GF-D8 (cell line): ENCODE data around the gene TTC12.

ENCODE experiments used
- DNase-seq: peaks from one replicate; lab custom pipeline; 2025; lab: John Stamatoyannopoulos, UW

The TTC12 gene, protein sequence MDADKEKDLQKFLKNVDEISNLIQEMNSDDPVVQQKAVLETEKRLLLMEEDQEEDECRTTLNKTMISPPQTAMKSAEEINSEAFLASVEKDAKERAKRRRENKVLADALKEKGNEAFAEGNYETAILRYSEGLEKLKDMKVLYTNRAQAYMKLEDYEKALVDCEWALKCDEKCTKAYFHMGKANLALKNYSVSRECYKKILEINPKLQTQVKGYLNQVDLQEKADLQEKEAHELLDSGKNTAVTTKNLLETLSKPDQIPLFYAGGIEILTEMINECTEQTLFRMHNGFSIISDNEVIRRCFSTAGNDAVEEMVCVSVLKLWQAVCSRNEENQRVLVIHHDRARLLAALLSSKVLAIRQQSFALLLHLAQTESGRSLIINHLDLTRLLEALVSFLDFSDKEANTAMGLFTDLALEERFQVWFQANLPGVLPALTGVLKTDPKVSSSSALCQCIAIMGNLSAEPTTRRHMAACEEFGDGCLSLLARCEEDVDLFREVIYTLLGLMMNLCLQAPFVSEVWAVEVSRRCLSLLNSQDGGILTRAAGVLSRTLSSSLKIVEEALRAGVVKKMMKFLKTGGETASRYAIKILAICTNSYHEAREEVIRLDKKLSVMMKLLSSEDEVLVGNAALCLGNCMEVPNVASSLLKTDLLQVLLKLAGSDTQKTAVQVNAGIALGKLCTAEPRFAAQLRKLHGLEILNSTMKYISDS

DNA sequence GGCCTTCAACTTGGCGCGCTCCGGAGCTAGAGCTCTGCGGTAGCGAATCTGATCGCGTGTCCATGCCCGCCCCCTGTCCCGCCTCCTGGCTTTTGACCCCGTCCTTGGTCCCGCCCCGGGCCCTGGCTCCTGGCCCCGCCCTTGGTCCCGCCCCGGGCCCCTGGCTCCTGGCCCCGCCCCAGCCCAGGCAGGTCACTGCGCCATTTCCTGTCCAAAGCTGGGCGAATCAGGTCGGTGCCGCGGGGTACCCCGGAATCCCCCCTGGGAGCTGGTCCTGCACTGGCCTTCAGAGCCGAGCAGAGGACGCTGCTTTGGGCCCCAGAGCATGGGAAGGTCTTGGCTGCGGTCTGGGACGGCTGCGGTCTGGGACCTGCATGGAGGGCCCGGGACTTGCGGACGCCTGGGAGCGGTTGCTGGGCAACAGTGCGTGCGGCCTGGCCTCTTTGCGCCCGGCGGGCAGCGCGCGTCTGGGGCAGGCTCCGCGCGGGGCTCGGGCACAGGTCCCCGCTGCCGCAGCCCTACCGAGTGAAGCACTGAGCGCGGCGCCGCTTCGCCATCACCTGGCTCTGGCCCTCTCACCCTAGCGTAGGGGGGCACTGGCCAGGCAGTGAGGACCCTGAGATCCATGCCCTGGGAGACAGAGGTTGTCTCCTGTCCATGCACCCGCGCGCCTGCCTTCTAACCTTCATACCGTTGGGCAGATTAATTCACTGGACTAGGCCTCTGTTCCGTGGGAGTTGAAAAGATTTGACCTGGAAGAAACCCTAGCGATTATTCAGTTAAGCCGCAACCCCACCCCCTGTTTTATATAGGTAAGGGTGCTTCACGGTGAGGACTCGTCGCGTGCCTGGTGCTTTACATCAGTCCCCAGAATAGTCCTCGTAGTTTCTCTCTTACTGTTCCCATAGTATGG, at the start of gene TTC12:
TSS of gene TTC12 (plus strand) at position 195 of the 913 bp plus-strand sequence. CDS start 1,675 bp downstream, outside the sequence.
- no peak for DNase-seq

DNA sequence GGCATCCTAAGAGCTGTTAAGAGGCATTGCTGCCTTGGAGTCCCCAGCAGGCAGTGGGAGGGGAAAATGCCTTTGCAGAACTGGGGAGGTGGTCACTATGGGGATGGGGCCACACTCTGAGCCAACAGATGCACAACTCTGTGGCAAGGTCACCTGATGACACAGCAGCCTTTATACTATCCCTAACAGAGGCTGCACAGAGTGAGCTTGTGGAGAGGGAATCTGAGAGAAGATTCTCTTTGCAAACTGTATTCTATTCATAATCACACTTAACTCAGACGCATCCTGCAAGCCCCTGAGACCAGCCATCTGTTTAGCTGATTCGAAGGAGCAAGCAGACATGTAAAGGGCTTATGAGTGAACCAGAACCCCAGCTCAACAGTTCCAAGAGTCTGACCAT, 49.0 kb upstream of the TTC12 start:
- no peak for DNase-seq

DNA sequence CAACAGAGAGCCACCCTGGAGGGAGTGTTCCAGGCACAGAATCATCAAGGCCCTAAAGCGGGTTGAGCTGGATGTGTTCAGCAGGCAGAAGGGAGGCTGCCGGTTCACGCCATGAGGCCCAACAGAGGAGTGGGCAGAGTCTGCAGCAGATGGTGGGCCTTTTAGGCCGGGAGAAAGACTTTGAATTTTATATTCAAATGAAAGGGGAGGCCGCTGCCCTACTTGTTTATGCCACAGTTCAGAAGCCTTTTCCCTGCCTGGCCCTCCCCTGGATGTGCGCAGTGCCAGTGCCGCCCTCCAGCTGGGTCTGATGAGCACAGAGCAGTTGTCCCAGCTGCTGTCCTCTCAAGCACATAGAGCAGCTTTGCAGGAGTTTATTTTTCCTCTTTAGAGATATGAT, 46.9 kb upstream of the TTC12 start:
- DNase-seq, result no peak

DNA sequence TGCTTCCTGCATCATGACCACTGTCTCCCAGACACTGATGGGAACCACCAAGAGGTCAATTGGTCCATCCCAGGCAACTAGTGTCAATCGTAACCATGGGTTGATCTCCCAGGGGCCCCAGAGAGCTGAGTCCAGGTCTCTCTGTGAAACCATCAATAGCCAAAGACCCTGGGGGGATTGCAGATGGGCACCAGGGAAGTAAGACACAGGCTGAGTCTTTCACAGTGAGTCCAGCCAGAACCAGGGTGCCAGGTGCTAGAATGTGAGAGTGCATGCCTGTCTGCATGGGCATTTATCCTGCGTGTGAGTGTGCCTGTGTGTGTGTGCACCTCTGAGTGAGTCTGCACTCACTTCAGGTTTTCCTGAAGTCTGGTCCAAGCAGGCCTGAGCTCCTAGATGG, 45.3 kb upstream of the TTC12 start:
- no peak for DNase-seq

DNA sequence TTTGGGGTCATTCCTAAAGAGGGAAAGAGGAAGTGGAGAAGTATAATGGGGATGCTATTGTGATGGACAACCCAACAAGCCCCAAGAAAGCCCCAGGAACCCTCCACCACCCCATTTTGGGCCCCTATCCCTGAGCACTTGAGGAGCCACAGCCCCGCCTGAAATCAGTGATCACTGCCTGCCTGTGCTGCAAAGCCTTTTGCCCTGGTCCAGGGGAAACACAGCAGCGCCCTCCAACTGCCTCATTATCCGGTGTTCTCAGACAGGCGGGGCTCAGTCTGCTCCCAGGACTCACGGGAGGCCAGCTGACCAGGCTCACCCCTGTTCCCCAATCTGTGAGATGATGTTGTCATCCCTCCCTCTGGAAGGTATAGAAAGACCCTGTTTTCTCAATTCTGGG, 44.7 kb upstream of the TTC12 start:
- no peak for DNase-seq

DNA sequence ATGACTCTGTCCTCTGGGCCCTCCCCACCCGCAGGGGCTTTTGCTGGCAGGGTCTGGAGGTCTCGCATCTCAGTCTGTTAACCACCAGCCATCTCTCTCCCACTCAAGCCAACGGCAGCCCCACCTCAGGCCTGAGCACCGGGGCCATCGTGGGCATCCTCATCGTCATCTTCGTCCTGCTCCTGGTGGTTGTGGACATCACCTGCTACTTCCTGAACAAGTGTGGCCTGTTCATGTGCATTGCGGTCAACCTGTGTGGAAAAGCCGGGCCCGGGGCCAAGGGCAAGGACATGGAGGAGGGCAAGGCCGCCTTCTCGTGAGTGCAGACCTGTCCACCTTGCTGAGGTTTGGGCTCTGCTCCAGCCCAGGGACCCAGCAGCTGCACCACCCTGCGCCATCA, 44.3 kb upstream of the TTC12 start:
- DNase-seq, result no peak

DNA sequence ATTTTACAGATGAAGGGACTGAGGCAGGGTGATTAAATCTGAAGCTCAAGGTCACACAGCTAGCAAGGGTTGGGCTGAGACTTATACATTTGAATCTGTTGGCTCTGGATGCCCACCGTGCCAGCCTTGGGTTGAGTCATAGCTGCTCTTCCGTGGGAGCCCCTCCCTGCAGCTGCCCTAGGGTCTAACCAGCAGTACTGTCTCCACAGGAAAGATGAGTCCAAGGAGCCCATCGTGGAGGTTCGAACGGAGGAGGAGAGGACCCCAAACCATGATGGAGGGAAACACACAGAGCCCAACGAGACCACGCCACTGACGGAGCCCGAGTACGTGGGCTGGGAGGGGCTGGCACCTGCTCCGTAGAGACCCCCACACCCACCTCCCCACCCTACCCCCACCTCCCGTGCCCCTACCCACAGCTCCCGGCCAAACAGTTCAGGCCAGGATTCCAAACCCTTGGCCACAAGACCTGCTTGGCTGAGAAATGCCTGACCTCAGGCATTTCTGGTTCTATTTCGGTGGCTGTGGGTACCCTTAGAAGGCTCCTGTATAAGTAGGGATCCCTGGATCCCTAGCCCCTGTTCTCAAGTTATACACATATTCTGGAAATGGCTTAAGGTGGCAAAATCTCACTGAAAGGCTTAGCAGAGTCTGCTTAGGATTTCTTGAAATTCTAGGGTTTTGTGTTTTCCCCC, 42.7 kb upstream of the TTC12 start:
- no peak for DNase-seq

DNA sequence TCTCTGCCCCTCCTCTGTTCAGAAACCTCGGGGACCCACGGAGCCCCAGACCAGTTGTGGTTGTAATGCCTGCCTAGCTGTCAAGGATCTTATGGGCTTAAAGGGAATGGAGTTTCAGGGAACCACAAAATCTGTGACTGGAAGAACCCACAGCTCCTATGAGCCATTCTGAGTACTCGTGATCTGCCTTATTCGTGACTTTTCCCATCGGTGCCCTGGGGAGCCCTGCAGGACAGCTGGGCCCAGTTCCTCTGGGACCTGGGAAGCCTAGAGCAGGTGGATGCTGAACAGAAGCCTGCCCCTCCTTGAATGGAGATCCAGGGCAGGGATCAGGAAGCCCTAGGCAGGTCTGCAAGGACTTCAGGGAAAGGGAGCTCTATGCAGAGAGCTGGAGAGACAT, 42.1 kb upstream of the TTC12 start:
- no peak for DNase-seq

DNA sequence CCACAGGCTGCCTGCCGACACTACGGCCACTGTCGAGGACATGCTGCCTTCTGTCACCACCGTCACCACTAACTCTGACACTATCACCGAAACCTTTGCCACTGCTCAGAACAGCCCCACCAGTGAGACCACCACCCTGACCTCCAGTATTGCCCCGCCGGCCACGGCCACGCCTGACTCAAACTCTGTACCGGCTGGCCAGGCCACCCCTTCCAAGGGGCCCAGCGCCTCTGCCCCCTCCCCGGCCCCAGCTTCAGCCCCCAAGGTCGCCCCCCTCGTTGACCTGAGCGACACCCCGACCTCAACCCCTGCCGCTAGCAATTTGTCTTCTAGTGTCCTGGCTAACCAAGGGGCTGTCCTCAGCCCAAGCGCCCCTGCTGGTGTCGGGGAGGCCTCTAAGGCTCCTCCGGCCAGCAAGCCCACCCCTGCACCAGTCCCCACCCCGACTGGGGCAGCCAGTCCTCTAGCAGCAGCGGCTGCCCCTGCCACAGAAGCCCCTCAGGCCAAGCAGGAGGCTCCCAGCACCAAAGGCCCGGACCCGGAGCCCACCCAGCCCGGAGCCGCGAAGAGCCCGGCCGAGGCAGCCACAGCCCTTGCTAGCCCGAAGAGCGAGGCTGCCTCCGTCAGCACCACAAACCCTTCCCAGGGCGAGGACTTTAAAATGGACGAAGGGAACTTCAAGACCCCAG, 41.3 kb upstream of the TTC12 start:
- no peak for DNase-seq

DNA sequence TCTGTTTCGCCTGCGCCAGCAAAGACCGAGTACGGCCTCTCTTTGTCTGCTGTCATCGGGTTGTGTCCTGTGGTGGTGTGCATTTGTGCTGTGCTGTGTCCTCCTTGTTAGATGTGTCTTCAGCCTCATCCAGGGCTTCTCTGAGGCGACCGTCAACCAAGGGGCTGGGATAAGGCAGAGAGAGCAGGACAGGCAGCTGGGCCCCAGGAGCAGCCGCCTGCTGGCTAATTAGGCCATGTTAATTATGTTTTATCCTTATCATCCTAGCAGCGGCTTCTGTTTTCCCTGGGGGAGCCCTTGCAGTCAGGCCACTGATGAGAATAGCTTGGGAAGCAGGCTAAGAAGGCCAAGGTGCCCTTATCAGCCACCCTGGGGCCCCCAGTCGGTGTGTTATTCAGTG, 40.7 kb upstream of the TTC12 start:
- DNase-seq, result no peak

DNA sequence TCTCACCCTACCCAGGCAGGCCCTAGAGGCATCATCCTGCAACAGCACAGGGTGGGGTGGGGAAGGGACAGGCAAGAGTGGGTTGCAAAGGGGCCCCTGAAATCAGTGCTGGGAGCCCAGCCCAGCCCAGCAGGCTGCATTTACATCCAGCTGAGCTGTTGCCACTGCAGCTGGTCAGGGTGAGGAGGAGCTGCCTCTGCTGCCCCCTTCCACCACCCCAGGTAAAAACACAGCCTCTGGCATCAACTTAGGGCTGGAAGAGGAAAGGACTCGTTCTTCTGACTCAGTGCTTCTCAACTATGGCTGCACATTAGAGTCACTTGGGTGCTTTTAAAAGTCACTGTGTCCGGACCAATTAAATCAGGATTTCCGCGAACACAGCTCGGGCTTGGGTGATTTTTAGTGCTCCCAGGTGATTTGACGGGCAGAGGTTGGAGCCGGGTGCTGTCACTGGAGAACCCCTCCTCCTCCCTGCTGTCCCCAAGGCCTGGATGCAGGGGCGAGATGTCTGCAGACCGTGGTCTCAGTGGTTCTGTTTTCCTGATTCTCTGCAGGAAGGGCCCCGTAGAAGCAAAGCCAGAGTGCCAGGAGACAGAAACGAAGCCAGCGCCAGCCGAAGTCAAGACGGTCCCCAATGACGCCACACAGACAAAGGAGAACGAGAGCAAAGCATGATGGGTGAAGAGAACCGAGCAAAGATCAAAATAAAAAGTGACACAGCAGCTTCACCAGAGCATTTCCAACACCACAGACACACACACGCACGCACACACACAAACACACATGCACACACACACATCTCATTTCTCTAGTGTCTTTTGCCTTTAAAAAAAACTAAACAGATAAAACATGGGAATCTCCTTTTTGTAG, 39.4 kb upstream of the TTC12 start:
- no peak for DNase-seq

DNA sequence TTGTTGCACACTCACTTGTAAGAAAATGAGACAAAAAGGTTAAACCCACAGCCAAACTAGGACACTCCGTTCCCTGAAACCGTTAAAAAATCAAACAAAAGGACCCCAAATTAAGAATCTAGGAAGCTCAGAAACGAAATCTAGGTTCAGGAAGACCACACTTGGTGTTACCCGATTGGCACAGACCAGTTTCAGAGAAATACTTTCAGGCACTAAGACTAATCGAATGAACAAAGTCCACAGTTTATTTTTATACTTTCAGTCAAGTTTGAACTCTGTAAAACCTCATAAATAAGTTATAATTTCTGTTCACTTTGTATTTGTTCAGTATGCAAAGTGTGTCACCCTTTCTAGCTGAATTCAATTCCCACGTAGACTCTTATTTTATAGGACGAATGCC, 38.8 kb upstream of the TTC12 start:
- DNase-seq, result no peak

DNA sequence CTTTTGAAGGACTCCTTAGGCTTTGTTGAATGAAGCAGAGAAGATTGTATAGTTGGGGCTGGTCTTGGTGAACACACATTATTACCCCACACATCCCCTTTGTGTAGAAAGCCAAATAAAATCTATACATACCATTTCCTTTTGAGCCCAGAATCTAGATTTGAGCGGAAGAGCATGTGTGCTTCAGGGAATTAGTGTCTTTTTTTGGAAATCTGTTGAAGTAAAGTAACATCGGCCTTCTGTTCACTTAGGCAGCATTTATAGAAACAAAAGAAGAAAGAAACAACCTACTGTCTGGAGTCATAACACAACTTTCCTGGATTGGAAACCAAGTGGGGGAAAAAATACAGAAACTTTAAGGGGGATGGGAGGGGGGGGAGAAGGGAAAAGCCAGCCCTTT, 37.9 kb upstream of the TTC12 start:
- DNase-seq, result no peak

DNA sequence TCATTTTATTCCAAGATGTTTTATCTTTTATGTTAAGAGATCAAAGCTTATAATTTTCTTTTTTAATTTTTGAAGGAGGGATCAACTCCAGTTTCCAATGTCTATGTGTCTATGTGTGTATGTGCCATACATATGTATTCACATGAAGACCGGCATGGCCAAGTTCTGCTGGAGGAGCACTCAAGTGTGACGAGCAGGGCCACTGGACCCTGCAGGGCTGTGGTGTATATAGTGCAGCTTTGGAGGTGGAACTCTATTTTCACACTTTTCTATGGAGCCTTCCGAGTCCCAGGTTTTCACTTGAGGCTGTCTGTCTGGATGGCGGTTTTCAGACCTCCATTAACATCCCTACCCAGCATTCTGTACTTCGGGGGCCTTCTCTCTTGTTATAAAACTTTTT, 36.5 kb upstream of the TTC12 start:
- DNase-seq, result no peak

DNA sequence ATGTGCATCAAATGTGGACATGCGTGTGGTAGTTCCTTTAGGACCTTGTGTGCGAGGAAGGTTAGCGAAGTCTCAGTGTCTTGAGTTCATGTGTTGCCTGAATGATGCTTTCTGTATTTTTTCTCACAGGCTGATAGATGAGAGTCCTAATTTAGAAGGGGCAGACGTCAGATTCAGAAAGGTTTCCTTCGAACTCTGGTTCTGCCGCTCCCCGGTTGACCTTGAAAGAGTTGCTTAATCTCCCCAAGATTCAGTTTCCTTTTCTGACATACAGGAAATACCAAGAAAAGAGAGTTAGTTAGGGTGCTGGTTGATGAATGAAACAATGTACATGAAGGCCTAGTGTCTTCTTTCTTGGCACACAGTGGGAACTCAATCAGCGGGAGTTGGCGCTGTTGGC, 35.9 kb upstream of the TTC12 start:
- no peak for DNase-seq

DNA sequence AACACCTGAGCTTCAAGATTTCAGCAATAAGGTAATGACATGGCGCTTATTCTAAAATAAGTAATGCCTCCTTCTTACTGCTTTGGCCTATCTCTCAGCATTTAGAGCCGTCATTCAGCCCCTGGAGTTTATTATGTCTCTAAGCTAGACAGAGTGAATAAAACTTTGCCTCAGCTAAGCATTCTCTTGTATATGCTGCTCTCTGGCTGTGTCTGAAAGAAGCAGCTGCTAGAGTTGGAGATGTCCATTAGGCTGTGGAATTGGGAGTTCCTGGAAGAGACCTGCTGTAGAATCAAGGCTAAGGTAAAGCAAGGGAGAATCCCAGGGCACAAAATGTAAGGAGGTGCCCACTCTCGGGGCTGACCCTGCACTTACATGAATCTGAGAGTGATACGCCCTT, 35.5 kb upstream of the TTC12 start:
- no peak for DNase-seq

DNA sequence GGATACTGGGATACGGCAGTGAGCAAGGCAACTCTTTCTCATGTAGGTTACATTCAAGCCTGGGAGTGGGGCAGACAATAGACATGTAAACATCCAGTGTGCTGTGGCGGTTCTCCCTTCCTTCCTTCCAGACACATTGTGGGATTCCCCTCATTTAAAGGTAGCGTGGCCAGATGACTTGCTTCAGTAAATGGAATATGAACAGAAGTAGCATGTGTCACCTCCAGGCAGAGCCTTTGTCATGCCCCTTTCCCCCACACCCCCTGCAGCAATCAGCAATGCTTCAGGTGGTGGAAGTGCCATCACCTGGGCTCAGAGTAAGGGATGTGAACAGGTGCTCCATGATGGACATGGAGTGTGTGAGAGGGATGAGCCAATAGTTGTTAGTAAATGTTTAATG, 34.8 kb upstream of the TTC12 start:
- no peak for DNase-seq

DNA sequence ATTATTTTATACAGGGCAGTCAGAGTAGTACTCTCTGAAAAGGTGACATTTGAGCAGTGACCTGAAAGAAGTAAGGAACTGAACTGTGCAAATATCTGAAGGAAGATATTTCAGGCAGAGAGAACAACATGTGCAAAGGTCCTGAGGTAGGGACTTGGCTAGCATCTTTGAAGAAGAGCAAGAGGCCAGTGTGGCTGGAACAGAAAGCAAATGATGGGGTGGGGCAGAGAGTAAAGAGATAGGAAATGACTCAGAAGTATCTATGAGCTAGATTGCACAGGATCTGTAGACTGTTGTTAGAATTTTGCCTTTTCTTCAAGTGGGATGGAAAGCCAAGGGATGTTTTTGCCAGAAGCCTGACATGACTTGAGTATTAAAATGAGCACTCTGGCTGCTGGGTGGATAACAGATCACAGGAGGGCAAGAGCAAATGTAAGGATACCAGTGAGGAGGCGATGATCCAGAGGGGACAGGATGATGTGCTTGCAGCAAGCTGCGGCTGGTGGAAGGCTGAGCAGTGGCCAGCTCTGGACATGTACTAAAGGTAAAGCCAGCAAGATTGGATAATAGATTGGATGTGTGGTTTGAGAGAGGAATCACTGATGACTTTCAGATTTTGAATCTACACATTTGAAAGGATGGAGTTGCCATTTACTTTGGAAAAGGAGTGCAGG, 33.2 kb upstream of the TTC12 start:
- DNase-seq, result no peak

DNA sequence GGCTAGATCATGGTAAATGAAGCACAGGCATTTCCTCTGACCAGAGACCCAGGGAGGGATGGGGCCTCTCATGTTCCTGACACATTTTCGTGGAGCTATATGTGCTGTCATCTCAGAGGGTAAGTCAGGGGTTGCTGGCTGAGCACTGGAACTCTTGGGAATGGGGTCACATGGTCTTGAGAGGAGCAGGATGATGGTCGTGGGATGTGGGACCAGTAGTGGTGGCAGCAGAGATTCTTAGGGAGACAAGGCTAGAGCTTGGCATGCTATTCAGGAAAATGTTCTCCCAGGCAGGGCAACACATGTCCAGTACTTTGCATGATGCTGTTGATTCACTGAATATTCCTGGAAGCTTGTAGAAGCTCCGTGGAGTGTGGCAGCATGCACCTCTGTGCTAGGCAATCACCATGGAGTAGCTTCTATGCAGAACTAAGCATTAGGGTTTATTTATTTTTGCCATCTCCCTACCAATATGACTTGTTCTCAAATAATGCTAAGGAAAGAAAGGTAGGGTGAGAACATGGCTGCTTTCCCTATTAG, 31.4 kb upstream of the TTC12 start:
- DNase-seq, result no peak

DNA sequence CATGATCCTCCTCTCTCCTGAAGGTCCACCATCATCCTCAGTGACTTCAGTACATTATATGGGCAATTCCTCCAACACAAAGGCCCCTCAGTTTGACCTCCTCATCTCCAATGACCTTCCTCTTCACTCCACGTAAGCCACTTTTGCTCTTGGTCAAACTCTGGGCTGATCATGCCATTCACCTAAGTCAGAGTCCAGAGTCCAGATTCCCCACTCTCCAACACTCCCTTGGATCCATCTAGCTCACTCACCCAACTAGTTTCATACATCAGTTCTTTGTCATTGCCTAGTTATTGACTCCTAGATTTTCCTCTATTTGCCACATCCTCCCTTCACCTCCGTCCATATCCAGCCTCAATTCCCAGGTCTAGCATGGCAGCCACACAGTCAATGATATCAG, 30.5 kb upstream of the TTC12 start:
- no peak for DNase-seq
